GM18526 (cell line): ENCODE measurements around the gene RTN4RL1.

Experiments used
- POLR2A ChIP-seq: IDR thresholded peaks from 3 replicates; pipeline ENCODE4 v1.6.1; 2011; ENCODE audit not compliant: insufficient read length; ENCODE audit errors: extremely low read depth

RTN4RL1 gene

DNA sequence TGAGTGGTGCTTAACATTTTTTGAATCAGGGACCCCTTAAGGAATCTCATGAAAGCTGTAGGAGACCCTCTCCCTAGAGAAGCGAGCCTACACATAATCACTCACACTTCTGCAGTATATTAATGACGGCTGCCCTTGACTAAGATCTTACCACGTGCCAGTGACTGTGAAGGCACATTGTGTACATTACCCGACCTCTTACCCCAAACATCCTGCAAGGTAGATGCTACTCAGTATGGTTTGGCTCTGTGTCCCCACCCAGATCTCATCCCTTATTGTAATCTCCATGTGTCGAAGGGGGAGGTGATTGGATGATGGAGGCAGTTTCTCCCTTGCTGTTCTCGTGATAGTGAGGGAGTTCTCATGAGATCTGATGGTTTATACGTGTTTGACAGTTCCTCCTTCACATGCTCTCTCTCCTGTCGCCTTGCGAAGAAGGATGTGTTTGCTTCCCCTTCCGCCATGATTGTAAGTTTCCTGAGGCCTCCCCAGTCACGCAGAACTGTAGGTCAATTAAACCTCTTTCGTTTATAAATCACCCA lies 54.2 kb downstream of the RTN4RL1 start:
- no peak for TF ChIP-seq POLR2A

DNA sequence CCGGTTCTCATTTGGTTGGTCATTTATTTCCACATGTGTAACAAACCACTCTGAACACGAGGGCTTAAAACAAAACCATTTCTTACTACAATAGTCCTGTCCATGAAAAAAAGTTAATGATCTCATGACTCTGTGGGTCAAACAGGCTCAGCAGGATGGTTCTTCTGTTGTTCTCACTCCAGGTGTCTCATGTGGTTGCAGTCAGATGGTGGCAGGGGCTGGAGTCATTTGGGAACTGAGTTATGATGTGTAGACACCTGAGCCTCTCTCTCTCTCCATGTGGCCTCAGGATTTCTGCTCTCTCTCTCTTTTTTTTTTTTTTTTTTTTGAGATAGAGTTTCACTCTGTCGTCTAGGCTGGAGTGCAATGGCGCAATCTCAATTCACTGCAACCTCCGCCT lies 55.4 kb downstream of the RTN4RL1 start:
- TF ChIP-seq POLR2A: no peak

DNA sequence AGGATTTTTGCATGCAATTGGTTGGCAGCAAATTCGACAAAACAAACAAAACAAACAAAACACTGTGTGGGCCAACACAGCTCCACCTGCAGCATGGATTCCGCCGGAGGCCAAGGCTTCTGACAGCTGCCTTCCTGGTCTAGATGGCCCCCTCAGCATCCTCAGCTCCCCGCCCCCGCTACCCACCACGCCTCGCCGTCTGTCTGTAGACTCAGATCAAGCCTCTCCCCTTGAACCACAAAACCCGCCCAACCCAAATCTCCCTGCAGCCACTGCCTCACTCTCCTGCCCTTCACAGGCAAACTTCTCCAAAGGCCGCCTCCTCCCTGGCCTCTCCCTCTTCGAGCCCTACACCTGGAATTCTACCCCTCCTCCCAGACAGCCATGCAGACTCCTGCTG lies 57.9 kb downstream of the RTN4RL1 start:
- no peak for TF ChIP-seq POLR2A

DNA sequence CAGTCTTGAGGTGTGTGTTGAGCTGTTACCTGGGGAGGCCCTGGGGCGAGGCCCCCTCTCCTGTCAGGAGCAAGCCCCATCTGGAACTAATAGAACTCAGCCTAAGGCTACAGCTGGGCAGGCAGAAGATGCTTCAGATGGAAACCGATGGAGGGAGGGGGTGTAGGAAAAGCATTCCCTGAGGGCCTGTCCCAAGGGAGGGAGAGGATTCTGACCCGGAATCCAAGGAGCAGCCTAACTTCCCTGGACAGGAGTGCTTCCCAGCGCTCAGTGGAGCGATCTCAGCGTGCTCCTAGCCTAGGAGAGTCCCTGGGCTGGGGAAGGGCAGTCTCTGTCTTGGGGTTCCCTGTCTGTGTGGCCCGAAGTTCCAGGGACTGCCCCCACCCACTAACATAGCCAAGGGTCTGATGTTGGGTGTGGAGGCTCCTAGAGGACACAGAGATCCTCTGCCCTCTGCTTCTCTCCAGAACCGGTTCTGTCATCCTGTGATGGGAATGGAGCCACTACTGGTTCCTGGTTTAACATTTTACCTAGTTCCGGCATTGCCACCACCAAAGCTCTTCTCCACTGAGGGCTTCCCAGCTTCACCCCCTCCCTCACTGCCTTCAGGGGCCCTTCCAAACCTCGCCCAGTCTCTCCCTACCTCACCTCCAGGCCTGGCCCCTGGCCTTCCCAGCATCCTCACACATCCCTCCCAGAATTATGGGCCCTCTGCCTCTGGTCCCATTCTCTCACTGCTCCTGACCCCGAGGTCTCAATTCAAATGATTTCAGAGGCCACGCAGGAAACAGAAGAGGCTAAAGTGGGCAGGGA lies 58.7 kb downstream of the RTN4RL1 start:
- TF ChIP-seq POLR2A: no peak

DNA sequence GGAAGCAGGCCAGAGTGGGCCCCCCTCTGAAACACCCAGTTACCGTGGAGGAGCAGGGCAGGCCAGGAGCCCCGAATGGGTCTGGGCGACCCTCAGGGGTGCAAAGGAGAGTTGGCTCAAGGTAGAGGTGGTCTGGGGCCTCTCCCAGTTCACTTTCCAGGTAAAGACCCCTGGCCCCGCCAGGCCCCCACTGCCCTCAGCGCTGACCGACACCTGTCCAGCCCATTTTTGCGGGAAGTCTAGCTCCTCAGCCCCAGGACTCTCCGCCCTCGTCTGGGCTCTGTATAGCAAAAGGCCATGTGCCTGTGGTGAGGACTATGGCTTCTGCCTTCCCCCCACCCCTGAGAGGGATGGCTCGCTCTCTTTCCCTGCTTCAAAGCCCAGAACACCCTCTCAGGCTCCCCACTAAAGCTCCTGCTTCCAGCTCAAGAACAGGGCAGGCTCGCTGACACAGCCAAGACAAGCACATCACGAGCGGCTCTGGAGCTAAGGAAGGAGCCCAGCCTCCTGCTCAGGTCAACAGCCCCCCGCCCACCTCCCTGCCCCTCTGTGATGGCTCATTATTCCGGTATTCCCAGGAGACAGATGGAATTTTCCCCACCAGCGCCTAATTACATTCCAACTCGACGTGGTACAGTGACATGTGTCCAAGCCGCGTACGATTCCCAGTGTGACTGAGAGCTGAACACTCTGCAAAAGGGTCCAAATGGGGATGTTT lies 59.4 kb downstream of the RTN4RL1 start:
- TF ChIP-seq POLR2A: no peak

DNA sequence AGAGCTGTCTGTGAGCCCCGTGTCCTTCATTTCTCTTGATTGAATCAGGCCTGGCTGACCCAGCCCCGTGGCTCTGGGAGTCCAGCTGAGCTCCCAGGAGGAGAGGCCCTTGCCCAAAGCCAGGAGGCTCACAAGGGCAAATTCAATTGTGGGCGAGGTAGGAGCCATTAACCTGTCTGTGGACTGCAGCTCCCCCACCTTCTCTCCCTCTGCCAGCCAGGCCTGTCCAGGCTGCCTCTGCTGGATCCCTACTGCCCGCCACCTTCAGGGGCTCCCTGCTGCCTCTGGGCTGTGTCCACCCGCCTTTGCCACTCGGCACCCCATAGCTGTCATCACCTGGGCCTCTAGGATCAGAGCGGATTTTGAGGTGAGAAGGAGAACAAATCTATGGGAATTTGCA lies 61.9 kb downstream of the RTN4RL1 start:
- no peak for TF ChIP-seq POLR2A

DNA sequence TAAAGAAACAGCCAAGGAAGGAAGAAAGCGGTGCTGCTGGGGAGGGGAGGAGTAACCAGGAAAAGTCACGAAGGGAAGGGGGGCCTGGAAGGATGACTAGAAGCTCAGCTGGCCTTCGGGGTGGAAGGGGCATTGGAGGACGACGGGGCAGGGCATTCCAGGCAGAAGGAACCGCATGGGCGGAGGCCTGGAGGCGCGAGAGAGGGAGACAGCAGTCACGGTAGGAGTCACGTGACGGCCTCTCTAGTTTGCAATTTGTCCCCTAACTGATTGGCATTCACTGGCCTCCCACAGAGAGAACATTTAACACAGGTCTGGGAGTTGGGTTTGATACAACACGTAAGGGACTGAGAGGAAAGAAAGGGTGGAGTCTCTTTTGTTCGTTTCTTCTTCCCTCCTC lies 63.9 kb downstream of the RTN4RL1 start:
- no peak for TF ChIP-seq POLR2A

DNA sequence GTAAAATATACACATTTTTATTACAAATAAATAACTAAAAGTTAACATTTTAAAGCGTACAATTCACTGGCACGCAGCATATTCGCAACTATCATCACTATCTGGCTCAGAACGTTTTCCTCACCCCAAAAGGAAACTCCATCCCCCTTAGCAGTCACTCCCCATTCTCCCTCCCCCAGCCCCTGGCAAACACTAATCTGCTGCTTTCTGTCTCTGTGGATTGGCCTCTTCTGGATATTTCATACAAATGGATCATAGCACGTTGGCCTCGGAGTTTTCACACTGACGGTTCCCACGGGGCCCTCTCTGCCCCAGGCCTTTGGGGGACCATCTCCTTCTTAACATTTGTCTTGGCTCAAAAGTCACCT lies 64.6 kb downstream of the RTN4RL1 start:
- TF ChIP-seq POLR2A: no peak

DNA sequence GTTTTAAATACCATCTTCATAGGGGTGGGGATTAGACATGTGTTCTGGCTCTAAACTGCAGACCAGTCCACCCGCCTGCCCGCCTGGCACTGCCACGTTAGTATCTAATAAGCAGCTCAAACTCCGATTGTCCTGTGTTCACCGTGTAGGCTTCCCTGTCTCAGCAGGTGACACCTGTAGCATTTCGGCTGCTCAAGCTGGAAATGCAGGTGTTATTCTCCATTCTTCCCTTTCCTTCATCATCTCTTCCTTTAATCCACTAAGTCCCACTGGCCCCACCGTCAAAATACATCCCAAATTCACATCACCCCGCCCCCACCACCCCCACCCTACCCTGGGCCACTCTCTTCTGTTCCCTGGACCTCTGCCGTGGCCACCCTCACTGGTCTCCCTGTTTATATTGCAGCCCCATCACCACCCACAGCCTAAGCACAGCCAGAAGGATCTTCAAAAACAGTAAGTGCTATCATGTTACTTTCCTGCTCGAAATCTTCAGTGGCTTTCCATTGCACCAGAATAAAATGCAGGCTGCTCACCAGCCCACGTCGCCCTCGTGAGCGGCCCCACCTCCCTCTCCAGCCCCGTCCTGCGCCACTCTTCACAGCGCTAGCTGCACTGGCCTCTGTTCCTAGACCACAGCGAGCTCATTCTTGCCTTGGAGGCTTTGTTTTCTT lies 65.1 kb downstream of the RTN4RL1 start:
- TF ChIP-seq POLR2A: no peak

DNA sequence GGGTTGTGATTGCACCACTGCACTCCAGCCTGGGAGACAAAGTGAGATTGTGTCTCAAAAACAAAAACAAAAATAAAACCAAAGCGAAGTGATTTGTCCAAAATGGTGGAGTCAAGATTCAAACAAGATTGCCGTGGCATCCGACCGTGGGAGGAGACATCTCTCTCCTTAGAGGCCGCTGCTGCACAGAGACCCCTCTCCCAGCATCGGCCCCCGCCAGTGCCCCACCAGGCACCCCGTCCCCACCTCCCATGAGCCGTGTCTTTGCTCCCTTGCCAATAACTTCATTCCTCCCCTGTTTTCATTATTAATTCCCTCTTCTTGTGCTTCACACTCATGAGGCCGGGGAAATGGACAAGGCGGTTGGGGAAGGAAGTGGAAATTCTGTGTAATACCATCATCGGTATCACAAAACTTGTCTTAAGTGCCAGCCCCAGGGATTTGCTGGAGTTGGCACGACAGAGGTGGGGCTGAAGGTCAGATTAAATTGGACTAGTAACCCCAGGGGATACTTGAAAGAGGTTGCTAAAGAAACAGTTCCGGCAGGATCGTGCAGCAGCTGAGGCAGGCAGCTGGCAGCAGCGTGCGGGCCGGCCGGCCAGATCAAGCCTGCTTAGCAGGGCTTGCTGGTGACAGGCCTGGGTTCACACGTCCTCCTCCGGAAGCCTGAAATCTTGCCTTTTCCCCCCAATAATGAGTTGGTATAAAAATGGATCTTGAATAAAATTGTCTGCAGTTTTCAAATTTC lies 66.8 kb downstream of the RTN4RL1 start:
- no peak for TF ChIP-seq POLR2A

DNA sequence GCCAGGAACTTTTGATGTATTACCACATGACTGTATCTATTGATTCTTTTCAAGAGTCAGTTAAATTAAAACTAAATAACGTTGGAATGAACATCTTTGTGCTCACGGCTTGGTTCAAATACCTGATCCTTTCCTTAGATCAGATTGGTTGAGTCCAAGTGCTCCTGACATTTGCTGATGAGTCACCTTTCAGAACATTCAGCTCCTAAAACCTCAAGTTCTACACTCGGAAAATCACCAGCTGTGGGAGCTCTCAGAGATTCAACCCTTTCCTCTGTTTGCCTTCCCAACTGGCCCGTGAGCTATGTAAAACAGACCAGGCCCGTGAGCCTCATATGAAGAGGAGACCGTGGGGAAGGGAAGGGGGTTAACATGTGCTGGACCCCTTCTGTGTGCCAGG lies 68.1 kb downstream of the RTN4RL1 start:
- no peak for TF ChIP-seq POLR2A

DNA sequence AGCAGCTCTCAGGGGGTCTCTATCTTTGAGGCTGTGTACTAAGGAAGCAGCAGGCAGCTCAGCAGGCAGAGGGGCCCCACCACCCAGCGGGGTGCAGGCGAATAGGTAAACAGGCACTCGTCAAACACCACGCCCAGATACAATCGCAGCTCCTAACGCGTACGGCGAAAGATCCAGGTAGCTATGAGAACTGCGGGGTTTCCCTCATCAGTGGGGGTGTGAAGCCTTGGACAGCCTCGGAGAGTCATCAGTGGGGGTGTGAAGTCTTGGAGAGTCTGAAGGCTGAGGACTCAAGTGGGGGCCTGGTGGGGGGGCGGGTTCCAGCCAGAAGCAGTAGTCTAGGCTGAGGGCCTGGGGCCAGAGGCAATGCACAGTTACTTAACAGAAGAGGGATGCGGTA lies 69.0 kb downstream of the RTN4RL1 start:
- TF ChIP-seq POLR2A: no peak

DNA sequence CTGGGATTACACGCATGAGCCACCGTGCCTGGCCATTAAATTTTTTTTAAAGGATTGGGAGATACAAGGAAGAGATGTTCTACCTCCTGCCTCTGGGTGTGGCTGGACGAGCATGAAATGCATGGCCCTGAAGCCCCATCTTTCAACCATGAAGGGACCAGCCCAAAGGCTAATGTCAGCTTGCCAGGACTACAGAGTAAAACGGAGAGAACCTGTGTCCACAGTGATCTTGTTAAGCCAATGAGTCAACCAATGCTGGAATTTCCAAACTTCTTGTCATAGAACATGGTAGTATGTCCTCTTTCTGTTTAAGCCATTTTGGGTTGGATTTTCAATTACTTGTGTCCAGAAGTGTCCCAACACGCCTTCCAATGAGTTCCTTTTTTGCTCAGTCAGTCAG lies 71.3 kb downstream of the RTN4RL1 start:
- TF ChIP-seq POLR2A: no peak

DNA sequence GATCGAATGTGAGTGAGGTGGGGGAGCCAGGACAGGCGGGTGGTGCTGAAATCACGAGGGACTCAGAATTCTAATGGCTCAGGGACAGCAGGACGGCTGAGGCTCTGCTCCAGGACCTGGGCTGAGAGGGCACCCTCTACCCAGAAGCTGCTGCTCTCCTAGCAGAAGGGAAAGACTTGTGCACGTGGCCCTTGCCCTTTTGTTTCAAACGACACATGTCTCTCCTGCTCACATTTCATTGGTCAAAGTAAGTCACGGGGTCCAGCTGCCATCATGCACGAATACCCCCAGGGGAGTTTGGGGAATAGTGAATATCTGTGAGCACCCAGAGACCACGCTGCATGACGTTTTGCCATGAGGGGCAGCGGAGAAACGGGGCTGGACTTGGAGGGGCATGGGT lies 73.2 kb downstream of the RTN4RL1 start:
- no peak for TF ChIP-seq POLR2A

DNA sequence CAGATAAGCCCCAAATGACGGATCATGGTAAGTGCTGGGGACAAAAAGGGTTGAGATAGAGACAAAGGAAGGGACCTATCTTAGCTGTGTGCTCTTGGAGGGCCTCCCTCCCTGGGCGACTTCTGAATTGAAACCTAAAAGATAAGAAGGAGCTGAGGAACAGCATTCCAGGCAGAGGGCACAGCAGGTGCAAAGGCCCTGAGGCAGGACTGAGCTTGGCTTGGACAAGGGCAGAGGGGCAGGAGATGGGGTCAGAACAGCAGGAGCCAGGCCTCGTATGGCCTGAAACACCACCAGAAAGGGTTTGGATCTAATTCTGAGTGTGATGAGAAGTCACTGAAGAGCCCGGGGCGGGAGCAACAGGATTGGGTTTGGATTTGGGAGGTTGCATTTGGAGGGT lies 75.4 kb downstream of the RTN4RL1 start:
- no peak for TF ChIP-seq POLR2A
